ENCODE measurements around the gene FYB2.

FYB2 gene

GRCh38 chr1:56709269-56709880, 109.8 kb downstream of the FYB2 start:
- no peak for DNase-seq

DNA sequence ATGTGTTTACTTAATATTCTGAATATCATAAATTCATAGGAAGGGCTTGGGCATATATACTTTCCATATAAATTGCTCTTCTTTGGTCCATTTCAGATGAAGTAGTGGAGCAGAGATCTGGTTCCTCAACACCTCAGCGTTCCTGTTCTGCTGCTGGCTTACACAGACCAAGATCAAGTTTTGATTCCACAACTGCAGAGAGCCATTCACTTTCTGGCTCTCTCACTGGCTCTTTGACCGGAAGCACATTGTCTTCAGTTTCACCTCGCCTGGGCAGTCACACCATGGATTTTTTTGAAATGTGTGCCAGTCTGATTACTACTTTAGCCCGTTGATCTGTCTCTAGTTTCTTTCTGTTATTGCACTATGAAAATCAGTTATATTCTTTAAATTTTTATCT, 111.8 kb downstream of the FYB2 start:
- no peak for DNase-seq

GRCh38 chr1:56703747-56704146, 115.5 kb downstream of the FYB2 start:
- no peak for DNase-seq

DNA sequence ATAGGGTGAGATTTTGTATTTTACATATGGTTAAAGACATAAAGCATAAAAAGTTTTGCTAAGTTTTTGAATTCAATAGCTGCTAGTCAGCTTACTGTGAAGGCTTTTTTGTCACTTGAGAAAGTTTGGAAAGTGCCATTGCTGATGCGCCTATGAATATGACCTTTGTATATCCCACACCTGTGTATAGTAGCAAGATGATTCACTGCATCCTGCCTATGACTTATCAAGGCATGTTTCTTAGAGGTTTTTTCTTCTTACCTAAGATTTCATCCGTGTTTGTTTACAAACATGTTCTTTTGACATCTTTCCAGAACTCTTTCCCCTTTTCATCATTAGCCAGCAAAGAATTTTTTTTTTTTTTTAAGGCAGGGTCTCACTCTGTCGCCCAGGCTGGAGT, 122.5 kb downstream of the FYB2 start:
- DNase-seq, result no peak

- DNase-seq, result no peak
These were observed 130.6 kb downstream of the FYB2 start for GRCh38 chr1:56688522-56689026.

DNA sequence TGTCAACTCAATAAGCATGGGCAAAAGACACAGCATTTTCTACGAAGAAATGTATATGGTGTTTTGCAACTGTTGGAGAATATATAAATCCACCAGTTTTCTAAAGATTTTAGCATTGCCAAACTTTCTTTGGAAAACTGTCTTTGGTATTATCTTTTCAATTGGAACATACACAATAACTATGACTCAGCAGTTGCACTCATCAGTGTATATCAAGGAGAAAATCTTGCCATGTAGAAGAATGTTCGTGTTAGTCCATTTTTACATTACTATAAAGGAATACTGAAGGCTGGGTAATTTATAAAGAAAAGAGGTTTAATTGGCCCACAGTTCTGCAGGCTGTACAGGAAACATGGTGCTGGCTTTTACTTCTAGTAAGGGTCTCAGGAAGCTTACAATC, 133.0 kb downstream of the FYB2 start:
- DNase-seq, result no peak

GRCh38 chr1:56683569-56683968, 135.6 kb downstream of the FYB2 start:
- no peak for DNase-seq

DNA sequence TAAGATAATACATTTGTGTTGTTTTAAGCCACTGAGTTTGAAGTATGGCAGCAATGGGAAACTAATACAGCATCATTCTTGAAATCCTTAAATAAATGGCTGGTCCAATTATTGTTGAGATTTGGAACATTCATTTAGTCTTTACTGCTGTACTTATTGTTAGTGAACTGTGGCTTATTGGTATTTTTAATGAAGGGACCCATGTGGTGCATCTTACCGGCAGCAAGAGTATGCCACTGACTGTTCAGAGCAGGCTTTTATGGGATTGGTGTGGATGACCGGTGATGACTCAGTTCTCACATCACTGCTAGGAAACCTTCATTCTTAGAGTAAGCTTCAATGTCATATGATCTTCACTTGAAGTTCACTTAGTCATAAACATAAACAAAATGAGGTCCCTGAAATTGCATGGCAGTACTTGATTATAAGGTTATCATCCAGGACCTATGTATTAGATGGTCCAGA, 142.6 kb downstream of the FYB2 start:
- no peak for DNase-seq

DNA sequence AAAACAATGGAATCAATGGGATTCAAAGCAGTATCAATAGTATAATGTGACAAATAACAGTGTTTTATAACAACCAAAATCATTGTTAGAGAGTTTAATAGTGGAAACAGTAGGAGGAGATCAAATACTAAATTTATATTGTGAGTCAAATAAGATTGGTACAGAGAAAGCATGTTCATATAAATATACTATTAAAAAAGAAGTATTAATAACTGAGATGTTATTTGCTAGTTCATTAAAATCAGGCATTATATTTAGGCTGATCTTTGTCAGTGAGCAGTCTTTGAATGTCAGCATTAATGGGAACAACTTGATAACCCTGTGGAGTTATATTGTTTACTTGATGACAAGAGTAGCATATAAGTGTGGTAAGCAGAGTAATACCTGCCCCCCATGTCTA, 143.4 kb downstream of the FYB2 start:
- DNase-seq, result no peak

DNA sequence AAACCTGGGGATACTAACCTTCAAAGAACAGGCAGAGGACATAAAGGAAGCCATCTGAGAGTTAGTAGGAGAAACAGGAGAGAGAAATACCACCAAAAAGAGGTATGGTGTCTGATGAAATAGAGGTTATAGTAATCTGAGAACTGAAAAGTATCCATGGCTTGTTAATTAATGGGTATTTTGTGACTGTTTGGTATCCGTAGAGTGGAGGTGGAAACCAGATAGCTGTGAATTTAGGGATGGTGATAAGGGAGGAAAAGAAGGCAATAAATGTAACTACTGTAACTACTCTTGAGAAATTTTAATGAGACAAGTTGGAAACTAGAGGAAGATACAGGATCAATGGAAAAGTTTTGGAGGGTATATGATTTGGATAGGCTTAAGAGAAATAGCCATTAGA, 146.6 kb downstream of the FYB2 start:
- DNase-seq, result no peak

GRCh38 chr1:56671542-56671941, 147.7 kb downstream of the FYB2 start:
- no peak for DNase-seq

GRCh38 chr1:56671085-56671484, 148.1 kb downstream of the FYB2 start:
- DNase-seq, result no peak

GRCh38 chr1:56670350-56670749, 148.9 kb downstream of the FYB2 start:
- DNase-seq, result no peak
